ENCODE measurements around the gene CDHR5.

- TF ChIP-seq CTCF (IDR thresholded peaks at IDR 0.05) (no peak), POLR2A (IDR thresholded peaks at IDR 0.05) (no peak)
Measured at GRCh38 chr11:638631-639331, 14.0 kb upstream of the CDHR5 start.
